Effector CD8-positive, alpha-beta T cell (primary cell): ENCODE measurements around the gene PEX14.

Source experiments
- DNase-seq: peaks from one replicate; lab custom pipeline; 2025; lab: John Stamatoyannopoulos, UW

PEX14 gene

GRCh38 chr1:10615932-10616671 is 141.4 kb downstream of the PEX14 start:
- DNase-seq = no peak

- DNase-seq = no peak
These were observed 141.9 kb downstream of the PEX14 start for GRCh38 chr1:10616696-10617095.

- DNase-seq = no peak
These were observed 142.6 kb downstream of the PEX14 start for GRCh38 chr1:10617318-10617717.

- no peak for DNase-seq
These were observed 143.5 kb downstream of the PEX14 start for GRCh38 chr1:10617931-10618885.

- DNase-seq = no peak
These were observed 146.0 kb downstream of the PEX14 start for GRCh38 chr1:10620776-10621175.

GRCh38 chr1:10621906-10622305 is 147.2 kb downstream of the PEX14 start:
- DNase-seq = no peak

GRCh38 chr1:10622910-10623685 is 148.3 kb downstream of the PEX14 start:
- DNase-seq = no peak

GRCh38 chr1:10623686-10624145 is 149.0 kb downstream of the PEX14 start:
- no peak for DNase-seq

- DNase-seq = no peak
These were observed 149.7 kb downstream of the PEX14 start for GRCh38 chr1:10624256-10625050.

GRCh38 chr1:10625076-10625475 is 150.3 kb downstream of the PEX14 start:
- no peak for DNase-seq

GRCh38 chr1:10625554-10625953 is 150.8 kb downstream of the PEX14 start:
- no peak for DNase-seq

GRCh38 chr1:10626131-10626731 is 151.5 kb downstream of the PEX14 start:
- DNase-seq = no peak

GRCh38 chr1:10626791-10627410 is 152.2 kb downstream of the PEX14 start:
- no peak for DNase-seq

GRCh38 chr1:10628685-10629084 is 153.9 kb downstream of the PEX14 start:
- no peak for DNase-seq

GRCh38 chr1:10629091-10629815 is 154.5 kb downstream of the PEX14 start:
- DNase-seq = no peak

- no peak for DNase-seq
These were observed 155.2 kb downstream of the PEX14 start for GRCh38 chr1:10629816-10630571.

- DNase-seq = no peak
These were observed 155.9 kb downstream of the PEX14 start for GRCh38 chr1:10630661-10631120.

GRCh38 chr1:10631121-10631810 is 156.5 kb downstream of the PEX14 start:
- DNase-seq = no peak
